WTC11 (cell line): Measurements from ENCODE around the gene MRPL20. TPM values are rescaled to one million over a fixed set of nuclear protein-coding genes. Genes with fewer than 3 reads are reported as not detected.
A peak's percentile ranks its signal among the peaks of the same experiment; 100 is the strongest.

ENCODE experiments used
- ATAC-seq: fragments of 200-7000 bp; cut with Tn5 transposase; 2 replicates; pipeline ENCODE4 v1.10.0; 2021; ENCODE audit warnings: mild to moderate bottlenecking, moderate library complexity
- CTCF ChIA-PET: fragments of 300-600 bp; sonication (Branson Sonifier 250); formaldehyde crosslinking; loops from one replicate; lab custom pipeline; 2021; ENCODE audit warnings: antibody characterized with exemption; lab: Charles Lee
- POLR2A ChIA-PET: fragments of 350-600 bp; sonication (Branson Sonifier 250); formaldehyde crosslinking; loops from one replicate; lab custom pipeline; 2021; ENCODE audit warnings: antibody characterized with exemption; lab: Charles Lee
- DNase-seq: peaks from one replicate; pipeline ENCODE4 v3.0.0; 2021; ENCODE audit warnings: low spot score
- H3K27ac Mint-ChIP-seq: 2 replicates; pipeline ENCODE4 v1.8.0; 2021; ENCODE audit warnings: mixed read lengths
- H3K27me3 Mint-ChIP-seq: 2 replicates; pipeline ENCODE4 v1.8.0; 2021; ENCODE audit warnings: low read depth, mild to moderate bottlenecking, moderate library complexity, mixed read lengths
- H3K36me3 Mint-ChIP-seq: 2 replicates; pipeline ENCODE4 v1.8.0; 2021; ENCODE audit warnings: mixed read lengths
- H3K4me1 Mint-ChIP-seq: 2 replicates; pipeline ENCODE4 v1.8.0; 2022; ENCODE audit warnings: mixed read lengths
- H3K4me3 Mint-ChIP-seq: 2 replicates; pipeline ENCODE4 v1.8.0; 2021; ENCODE audit warnings: mild to moderate bottlenecking, moderate library complexity, mixed read lengths
- H3K9me3 Mint-ChIP-seq: 2 replicates; pipeline ENCODE4 v1.8.0; 2021; ENCODE audit warnings: mixed read lengths
- ATF1 ChIP-seq: sonication (generic); formaldehyde crosslinking; IDR thresholded peaks from 2 replicates; pipeline ENCODE4 v1.8.1; 2023; ENCODE audit warnings: mild to moderate bottlenecking, moderate library complexity, missing genetic modification reagents
- CBFB ChIP-seq: sonication (generic); formaldehyde crosslinking; IDR thresholded peaks from 2 replicates; pipeline ENCODE4 v1.8.1; 2022; ENCODE audit warnings: mild to moderate bottlenecking, low read depth, missing genetic modification reagents
- CREM ChIP-seq: sonication (generic); formaldehyde crosslinking; IDR thresholded peaks from 2 replicates; pipeline ENCODE4 v1.8.1; 2022; ENCODE audit warnings: mild to moderate bottlenecking, missing genetic modification reagents, moderate library complexity
- EMX1 ChIP-seq: fragments of 250-450 bp; sonication (Bioruptor Pico); IDR thresholded peaks from 2 replicates; pipeline ENCODE4 v1.8.0; 2021; ENCODE audit warnings: mild to moderate bottlenecking
- ETV6 ChIP-seq: sonication (generic); formaldehyde crosslinking; IDR thresholded peaks from 2 replicates; pipeline ENCODE4 v1.8.1; 2022; ENCODE audit warnings: mild to moderate bottlenecking, missing genetic modification reagents
- FOXK1 ChIP-seq: sonication (generic); formaldehyde crosslinking; IDR thresholded peaks from 2 replicates; pipeline ENCODE4 v1.8.0; 2022; ENCODE audit warnings: mild to moderate bottlenecking, moderate library complexity, missing genetic modification reagents
- GABPB1 ChIP-seq: sonication (generic); formaldehyde crosslinking; IDR thresholded peaks from 2 replicates; pipeline ENCODE4 v1.8.1; 2023; ENCODE audit warnings: mild to moderate bottlenecking, missing genetic modification reagents
- NFATC4 ChIP-seq: fragments of 250-450 bp; sonication (Bioruptor Pico); IDR thresholded peaks from 2 replicates; pipeline ENCODE4 v1.9.0; 2021; ENCODE audit warnings: mild to moderate bottlenecking
- OVOL2 ChIP-seq: fragments of 250-450 bp; sonication (Bioruptor Pico); IDR thresholded peaks from 2 replicates; pipeline ENCODE4 v1.9.0; 2021; ENCODE audit warnings: mild to moderate bottlenecking, borderline replicate concordance
- PRRX2 ChIP-seq: fragments of 250-450 bp; sonication (Bioruptor Pico); IDR thresholded peaks from 2 replicates; pipeline ENCODE4 v1.8.0; 2021; ENCODE audit warnings: mild to moderate bottlenecking
- RORB ChIP-seq: fragments of 250-450 bp; sonication (Bioruptor Pico); IDR thresholded peaks from 2 replicates; pipeline ENCODE4 v1.9.0; 2021; ENCODE audit warnings: mild to moderate bottlenecking
- SOX15 ChIP-seq: fragments of 250-450 bp; sonication (Bioruptor Pico); IDR thresholded peaks from 2 replicates; pipeline ENCODE4 v1.9.0; 2021; ENCODE audit warnings: mild to moderate bottlenecking
- SP1 ChIP-seq: sonication (generic); formaldehyde crosslinking; conservative IDR thresholded peaks from 2 replicates; pipeline ENCODE4 v1.8.1; 2022; ENCODE audit warnings: missing genetic modification reagents
- TEAD1 ChIP-seq: sonication (generic); formaldehyde crosslinking; IDR thresholded peaks from 2 replicates; pipeline ENCODE4 v1.8.0; 2022; ENCODE audit warnings: mild to moderate bottlenecking, missing genetic modification reagents
- ZBTB21 ChIP-seq: sonication (generic); formaldehyde crosslinking; IDR thresholded peaks from 2 replicates; pipeline ENCODE4 v1.8.1; 2023; ENCODE audit warnings: mild to moderate bottlenecking, missing genetic modification reagents, borderline replicate concordance
- ZNF396 ChIP-seq: fragments of 250-450 bp; sonication (Bioruptor Pico); IDR thresholded peaks from 2 replicates; pipeline ENCODE4 v1.8.0; 2021; ENCODE audit warnings: mild to moderate bottlenecking, moderate library complexity, borderline replicate concordance
- total RNA-seq: library from RNA; stranded (reverse); gene quantifications from 3 replicates; pipeline ENCODE4 v1.2.3, GENCODE V29; 2021
- TF ChIP-seq, protein P1 (sequence below): sonication (generic); formaldehyde crosslinking; conservative IDR thresholded peaks from 2 replicates; pipeline ENCODE4 v1.8.1; 2023; ENCODE audit warnings: mild to moderate bottlenecking, low read depth, missing genetic modification reagents, moderate library complexity
- TF ChIP-seq, protein P2 (sequence below): sonication (generic); formaldehyde crosslinking; IDR thresholded peaks from 2 replicates; pipeline ENCODE4 v1.8.0; 2023; ENCODE audit warnings: mild to moderate bottlenecking, missing genetic modification reagents
- TF ChIP-seq, protein P3 (sequence below): sonication (generic); formaldehyde crosslinking; IDR thresholded peaks from 2 replicates; pipeline ENCODE4 v1.8.1; 2023; ENCODE audit warnings: mild to moderate bottlenecking, moderate library complexity, missing genetic modification reagents
- TF ChIP-seq, protein P4 (sequence below): sonication (generic); formaldehyde crosslinking; conservative IDR thresholded peaks from 2 replicates; pipeline ENCODE4 v1.8.1; 2022; ENCODE audit warnings: mild to moderate bottlenecking, missing genetic modification reagents
- TF ChIP-seq, protein P5 (sequence below): sonication (generic); formaldehyde crosslinking; IDR thresholded peaks from 2 replicates; pipeline ENCODE4 v1.8.1; 2022; ENCODE audit warnings: mild to moderate bottlenecking, moderate library complexity, missing genetic modification reagents
- TF ChIP-seq, protein P6 (sequence below): fragments of 250-450 bp; sonication (Bioruptor Pico); IDR thresholded peaks from 2 replicates; pipeline ENCODE4 v1.9.0; 2021; ENCODE audit warnings: mild to moderate bottlenecking

Gene MRPL20
- total RNA-seq, 1 experiment from 2014 or later: 156 TPM

DNA sequence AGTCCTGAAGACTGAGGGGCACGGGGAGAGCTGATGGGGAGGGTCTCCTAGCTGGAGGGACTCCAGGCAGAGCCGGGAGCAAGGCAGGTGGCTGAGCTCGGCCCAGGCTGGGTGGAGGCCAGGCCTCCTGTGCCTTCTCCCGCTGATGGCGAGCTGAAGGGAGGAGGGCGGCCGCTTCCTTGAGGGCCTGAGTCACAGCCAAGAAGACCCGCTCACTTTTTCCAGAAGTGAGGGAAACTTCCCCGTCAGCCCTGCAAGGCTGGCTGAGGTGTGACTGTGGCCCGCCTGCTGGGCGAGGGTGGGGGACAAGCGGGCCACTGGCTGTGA is 26.7 kb upstream of the MRPL20 start (continued):
- TF ChIP-seq, protein P1, sequence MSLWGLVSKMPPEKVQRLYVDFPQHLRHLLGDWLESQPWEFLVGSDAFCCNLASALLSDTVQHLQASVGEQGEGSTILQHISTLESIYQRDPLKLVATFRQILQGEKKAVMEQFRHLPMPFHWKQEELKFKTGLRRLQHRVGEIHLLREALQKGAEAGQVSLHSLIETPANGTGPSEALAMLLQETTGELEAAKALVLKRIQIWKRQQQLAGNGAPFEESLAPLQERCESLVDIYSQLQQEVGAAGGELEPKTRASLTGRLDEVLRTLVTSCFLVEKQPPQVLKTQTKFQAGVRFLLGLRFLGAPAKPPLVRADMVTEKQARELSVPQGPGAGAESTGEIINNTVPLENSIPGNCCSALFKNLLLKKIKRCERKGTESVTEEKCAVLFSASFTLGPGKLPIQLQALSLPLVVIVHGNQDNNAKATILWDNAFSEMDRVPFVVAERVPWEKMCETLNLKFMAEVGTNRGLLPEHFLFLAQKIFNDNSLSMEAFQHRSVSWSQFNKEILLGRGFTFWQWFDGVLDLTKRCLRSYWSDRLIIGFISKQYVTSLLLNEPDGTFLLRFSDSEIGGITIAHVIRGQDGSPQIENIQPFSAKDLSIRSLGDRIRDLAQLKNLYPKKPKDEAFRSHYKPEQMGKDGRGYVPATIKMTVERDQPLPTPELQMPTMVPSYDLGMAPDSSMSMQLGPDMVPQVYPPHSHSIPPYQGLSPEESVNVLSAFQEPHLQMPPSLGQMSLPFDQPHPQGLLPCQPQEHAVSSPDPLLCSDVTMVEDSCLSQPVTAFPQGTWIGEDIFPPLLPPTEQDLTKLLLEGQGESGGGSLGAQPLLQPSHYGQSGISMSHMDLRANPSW (CRISPR knock-in tag): no peak
- TF ChIP-seq NFATC4 (CRISPR knock-in tag): no peak

DNA sequence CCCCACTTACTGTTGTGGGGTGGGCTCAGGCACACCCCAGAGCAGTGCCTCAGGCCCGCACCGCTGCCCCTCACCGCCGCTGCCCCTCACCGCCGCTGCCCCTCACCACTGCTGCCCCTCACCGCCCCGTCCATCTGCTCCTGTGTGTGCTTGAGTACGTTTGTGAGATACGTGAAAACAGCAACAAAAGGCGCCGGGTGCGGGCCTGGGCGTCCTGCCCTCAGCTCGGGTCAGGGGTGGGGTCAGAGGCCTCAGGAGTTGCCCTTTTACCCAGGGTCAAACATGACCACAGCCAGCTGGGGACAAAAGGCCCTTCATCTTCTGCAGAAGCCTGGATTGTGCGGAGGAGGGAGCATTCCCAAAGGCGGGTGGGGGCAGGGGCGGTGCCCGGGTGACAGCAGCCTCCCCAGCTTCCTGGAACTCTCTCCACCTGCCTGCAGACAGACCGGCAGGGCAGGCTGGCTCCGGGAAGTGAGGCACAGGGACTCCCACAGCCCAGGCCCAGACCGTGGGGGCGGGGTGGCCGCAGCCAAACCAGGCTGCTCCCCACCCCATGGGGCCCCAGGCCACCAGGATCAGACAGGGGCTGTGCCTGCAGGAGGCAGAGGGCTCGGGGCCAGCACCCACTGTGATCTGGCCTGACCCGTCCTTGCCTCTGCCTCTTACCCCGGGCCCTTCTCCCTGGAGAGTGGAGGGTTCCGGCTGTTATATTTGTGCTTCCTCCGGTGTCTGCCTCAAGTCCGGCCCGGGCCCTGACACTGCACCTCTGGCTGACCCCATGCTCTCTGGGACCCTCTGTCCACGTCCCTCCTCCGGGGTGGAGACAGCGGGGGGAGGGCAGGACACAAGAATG is 26.1 kb upstream of the MRPL20 start:
- ChIA-PET POLR2A (interaction anchor here (0.6 to 2.5 kb wide), 8 partner anchors 8 to 77 kb away, joined by 3 to 7 read pairs (median 6); partner anchors contain the start of genes AURKAIP1, CCNL2 and MRPL20), CTCF (interaction anchor here (0.5 to 2.1 kb wide), 10 partner anchors 13 to 81 kb away, joined by 3 to 11 read pairs (median 5); partner anchors contain the start of genes ANKRD65, AURKAIP1, CCNL2 and MRPL20)
- Mint-ChIP-seq H3K27ac (no peak overlapping the region; the same call in 1 of the 2 replicates), H3K4me1 (peaks cover 32% of the 10 kb centered on the region), H3K36me3 (no peaks in the 10 kb centered on the region), H3K27me3 (peaks cover 6% of the 10 kb centered on the region; the same call in 1 of the 2 replicates), H3K9me3 (no peaks in the 10 kb centered on the region), H3K4me3 (peak overlapping the region; percentile 31; the same call in 1 of the 2 replicates)
- ATAC-seq (peak; percentile 38), DNase-seq (peak; percentile 71)
- TF ChIP-seq ATF1 (CRISPR knock-in tag) (0 out of 2 replicates have a peak, but pooled peaks have one; percentile 39), TEAD1 (CRISPR knock-in tag) (peak; percentile 76; the same call in 1 of the 2 replicates), RORB (CRISPR knock-in tag) (no peak), PRRX2 (CRISPR knock-in tag) (no peak), FOXK1 (CRISPR knock-in tag) (peak; percentile 39; the same call in 1 of the 2 replicates), EMX1 (CRISPR knock-in tag) (no peak), ETV6 (CRISPR knock-in tag) (no peak), SOX15 (CRISPR knock-in tag) (no peak), CREM (no peak), SP1 (no peak; the same call in 1 of the 2 replicates), ZBTB21 (no peak), CBFB (CRISPR knock-in tag) (no peak), GABPB1 (CRISPR knock-in tag) (peak; percentile 76), ZNF396 (CRISPR knock-in tag) (no peak), OVOL2 (CRISPR knock-in tag) (no peak)
- TF ChIP-seq, protein P2, sequence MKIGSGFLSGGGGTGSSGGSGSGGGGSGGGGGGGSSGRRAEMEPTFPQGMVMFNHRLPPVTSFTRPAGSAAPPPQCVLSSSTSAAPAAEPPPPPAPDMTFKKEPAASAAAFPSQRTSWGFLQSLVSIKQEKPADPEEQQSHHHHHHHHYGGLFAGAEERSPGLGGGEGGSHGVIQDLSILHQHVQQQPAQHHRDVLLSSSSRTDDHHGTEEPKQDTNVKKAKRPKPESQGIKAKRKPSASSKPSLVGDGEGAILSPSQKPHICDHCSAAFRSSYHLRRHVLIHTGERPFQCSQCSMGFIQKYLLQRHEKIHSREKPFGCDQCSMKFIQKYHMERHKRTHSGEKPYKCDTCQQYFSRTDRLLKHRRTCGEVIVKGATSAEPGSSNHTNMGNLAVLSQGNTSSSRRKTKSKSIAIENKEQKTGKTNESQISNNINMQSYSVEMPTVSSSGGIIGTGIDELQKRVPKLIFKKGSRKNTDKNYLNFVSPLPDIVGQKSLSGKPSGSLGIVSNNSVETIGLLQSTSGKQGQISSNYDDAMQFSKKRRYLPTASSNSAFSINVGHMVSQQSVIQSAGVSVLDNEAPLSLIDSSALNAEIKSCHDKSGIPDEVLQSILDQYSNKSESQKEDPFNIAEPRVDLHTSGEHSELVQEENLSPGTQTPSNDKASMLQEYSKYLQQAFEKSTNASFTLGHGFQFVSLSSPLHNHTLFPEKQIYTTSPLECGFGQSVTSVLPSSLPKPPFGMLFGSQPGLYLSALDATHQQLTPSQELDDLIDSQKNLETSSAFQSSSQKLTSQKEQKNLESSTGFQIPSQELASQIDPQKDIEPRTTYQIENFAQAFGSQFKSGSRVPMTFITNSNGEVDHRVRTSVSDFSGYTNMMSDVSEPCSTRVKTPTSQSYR (CRISPR knock-in tag): peak; percentile 57; the same call in 1 of the 2 replicates
- TF ChIP-seq, protein P3, sequence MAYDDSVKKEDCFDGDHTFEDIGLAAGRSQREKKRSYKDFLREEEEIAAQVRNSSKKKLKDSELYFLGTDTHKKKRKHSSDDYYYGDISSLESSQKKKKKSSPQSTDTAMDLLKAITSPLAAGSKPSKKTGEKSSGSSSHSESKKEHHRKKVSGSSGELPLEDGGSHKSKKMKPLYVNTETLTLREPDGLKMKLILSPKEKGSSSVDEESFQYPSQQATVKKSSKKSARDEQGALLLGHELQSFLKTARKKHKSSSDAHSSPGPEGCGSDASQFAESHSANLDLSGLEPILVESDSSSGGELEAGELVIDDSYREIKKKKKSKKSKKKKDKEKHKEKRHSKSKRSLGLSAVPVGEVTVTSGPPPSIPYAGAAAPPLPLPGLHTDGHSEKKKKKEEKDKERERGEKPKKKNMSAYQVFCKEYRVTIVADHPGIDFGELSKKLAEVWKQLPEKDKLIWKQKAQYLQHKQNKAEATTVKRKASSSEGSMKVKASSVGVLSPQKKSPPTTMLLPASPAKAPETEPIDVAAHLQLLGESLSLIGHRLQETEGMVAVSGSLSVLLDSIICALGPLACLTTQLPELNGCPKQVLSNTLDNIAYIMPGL: 0 out of 2 replicates have a peak, but pooled peaks have one; percentile 15
- TF ChIP-seq, protein P4, sequence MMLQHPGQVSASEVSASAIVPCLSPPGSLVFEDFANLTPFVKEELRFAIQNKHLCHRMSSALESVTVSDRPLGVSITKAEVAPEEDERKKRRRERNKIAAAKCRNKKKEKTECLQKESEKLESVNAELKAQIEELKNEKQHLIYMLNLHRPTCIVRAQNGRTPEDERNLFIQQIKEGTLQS (CRISPR knock-in tag): no peak
- TF ChIP-seq, protein P5, sequence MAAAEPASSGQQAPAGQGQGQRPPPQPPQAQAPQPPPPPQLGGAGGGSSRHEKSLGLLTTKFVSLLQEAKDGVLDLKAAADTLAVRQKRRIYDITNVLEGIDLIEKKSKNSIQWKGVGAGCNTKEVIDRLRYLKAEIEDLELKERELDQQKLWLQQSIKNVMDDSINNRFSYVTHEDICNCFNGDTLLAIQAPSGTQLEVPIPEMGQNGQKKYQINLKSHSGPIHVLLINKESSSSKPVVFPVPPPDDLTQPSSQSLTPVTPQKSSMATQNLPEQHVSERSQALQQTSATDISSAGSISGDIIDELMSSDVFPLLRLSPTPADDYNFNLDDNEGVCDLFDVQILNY (CRISPR knock-in tag): 0 out of 2 replicates have a peak, but pooled peaks have one; percentile 22
- TF ChIP-seq, protein P6, sequence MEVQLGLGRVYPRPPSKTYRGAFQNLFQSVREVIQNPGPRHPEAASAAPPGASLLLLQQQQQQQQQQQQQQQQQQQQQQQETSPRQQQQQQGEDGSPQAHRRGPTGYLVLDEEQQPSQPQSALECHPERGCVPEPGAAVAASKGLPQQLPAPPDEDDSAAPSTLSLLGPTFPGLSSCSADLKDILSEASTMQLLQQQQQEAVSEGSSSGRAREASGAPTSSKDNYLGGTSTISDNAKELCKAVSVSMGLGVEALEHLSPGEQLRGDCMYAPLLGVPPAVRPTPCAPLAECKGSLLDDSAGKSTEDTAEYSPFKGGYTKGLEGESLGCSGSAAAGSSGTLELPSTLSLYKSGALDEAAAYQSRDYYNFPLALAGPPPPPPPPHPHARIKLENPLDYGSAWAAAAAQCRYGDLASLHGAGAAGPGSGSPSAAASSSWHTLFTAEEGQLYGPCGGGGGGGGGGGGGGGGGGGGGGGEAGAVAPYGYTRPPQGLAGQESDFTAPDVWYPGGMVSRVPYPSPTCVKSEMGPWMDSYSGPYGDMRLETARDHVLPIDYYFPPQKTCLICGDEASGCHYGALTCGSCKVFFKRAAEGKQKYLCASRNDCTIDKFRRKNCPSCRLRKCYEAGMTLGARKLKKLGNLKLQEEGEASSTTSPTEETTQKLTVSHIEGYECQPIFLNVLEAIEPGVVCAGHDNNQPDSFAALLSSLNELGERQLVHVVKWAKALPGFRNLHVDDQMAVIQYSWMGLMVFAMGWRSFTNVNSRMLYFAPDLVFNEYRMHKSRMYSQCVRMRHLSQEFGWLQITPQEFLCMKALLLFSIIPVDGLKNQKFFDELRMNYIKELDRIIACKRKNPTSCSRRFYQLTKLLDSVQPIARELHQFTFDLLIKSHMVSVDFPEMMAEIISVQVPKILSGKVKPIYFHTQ: no peak
